HCT116 (cell line): Measurements from ENCODE around the gene KANK4. TPM values are rescaled to one million over a fixed set of nuclear protein-coding genes. Genes with fewer than 3 reads are reported as not detected.

ENCODE experiments used
- ATAC-seq: fragments of 200-7000 bp; cut with Tn5 transposase; 2 replicates; pipeline ENCODE4 v1.9.1; 2020; ENCODE audit warnings: mild to moderate bottlenecking, moderate library complexity
- BruUV-seq: library from RNA; stranded (reverse); fragments of 400-500 nt; replicated peaks from 2 replicates; lab custom pipeline; 2021; lab: Mats Ljungman, UMichigan
- CTCF ChIA-PET: fragments of 300-600 bp; sonication (Branson Sonifier 250); formaldehyde crosslinking; loops from one replicate; lab custom pipeline; 2021; ENCODE audit warnings: antibody characterized with exemption; lab: Charles Lee
- POLR2A ChIA-PET: fragments of 300-600, 350-600 bp; sonication (Branson Sonifier 250); formaldehyde crosslinking; loops from one replicate; lab custom pipeline; 2021; ENCODE audit warnings: antibody characterized with exemption; lab: Charles Lee
- RAD21 ChIA-PET, 2 experiments: fragments of 300-600 bp; sonication (Branson Sonifier 250); formaldehyde crosslinking; loops; one replicate each; lab custom pipeline; 2023; ENCODE audit warnings: low total read pairs in 2 of 2; ENCODE audit not compliant: uncharacterized antibody in 2 of 2, unreplicated experiment in 2 of 2, low non-redundant PET in 1 of 2; lab: Charles Lee
- DNase-seq: peaks from one replicate; pipeline ENCODE4 v3.0.0-alpha.2; 2010; ENCODE audit warnings: low read depth, low spot score
- H2AFZ ChIP-seq: fragments of 200-600 bp; shearing (Covaris generic), sonication (generic); 2 replicates; pipeline ENCODE4 v1.6.1; 2017; ENCODE audit warnings: low read depth, mixed run types, mixed read lengths, antibody characterized with exemption, low read length; ENCODE audit not compliant: poor library complexity, severe bottlenecking
- H3K27ac ChIP-seq: 2 replicates; pipeline ENCODE4 v1.5.1; 2012; ENCODE audit warnings: low read depth, low read length
- H3K27me3 ChIP-seq: fragments of 200-600 bp; sonication (generic); 2 replicates; pipeline ENCODE4 v1.6.1; 2016; ENCODE audit warnings: mixed run types, low read length, mixed read lengths; ENCODE audit not compliant: insufficient read depth
- H3K36me3 ChIP-seq, 2 experiments: fragments of 200-500 bp in 1 of 2; fragments of 200-600 bp in 1 of 2; sonication (Bioruptor generic) in 1 of 2; sonication (generic) in 1 of 2; 2 replicates each; pipeline versions ENCODE4 v1.5.1 to v1.6.1; 2014 to 2016; ENCODE audit warnings: low read length in 2 of 2, inconsistent platforms in 1 of 2, mixed read lengths in 1 of 2, mixed run types in 1 of 2; ENCODE audit not compliant: insufficient read depth in 2 of 2, control insufficient read depth in 1 of 2
- H3K4me1 ChIP-seq, 2 experiments: fragments of 200-600 bp in 1 of 2; sonication (generic) in 1 of 2; 2 replicates each; pipeline versions ENCODE4 v1.5.1 to v1.6.1; 2012 to 2017; ENCODE audit warnings: low read length in 2 of 2, inconsistent platforms in 1 of 2, mild to moderate bottlenecking in 1 of 2, mixed read lengths in 1 of 2, mixed run types in 1 of 2, moderate library complexity in 1 of 2; ENCODE audit not compliant: insufficient read depth in 2 of 2, control insufficient read depth in 1 of 2
- H3K4me2 ChIP-seq: fragments of 200-600 bp; sonication (generic); 2 replicates; pipeline ENCODE4 v1.6.1; 2017; ENCODE audit warnings: mixed run types, low read length, mixed read lengths
- H3K4me3 ChIP-seq, 2 experiments: fragments of 200-600 bp in 1 of 2; sonication (generic) in 1 of 2; replicated peaks in 1 of 2; 2 replicates each; pipeline ENCODE4 v1.5.1; 2011 to 2016; ENCODE audit warnings: low read length in 2 of 2, control low read depth in 1 of 2, low read depth in 1 of 2, mild to moderate bottlenecking in 1 of 2, mixed read lengths in 1 of 2, mixed run types in 1 of 2
- H3K79me2 ChIP-seq: fragments of 200-600 bp; sonication (generic); 2 replicates; pipeline ENCODE4 v1.6.1; 2017; ENCODE audit warnings: mild to moderate bottlenecking, mixed run types, low read length, moderate library complexity, mixed read lengths; ENCODE audit not compliant: insufficient read depth
- H3K9ac ChIP-seq: fragments of 200-600 bp; sonication (generic); 2 replicates; pipeline ENCODE4 v1.6.1; 2016; ENCODE audit warnings: low read length, mixed read lengths
- H3K9me2 ChIP-seq: fragments of 200-600 bp; sonication (generic), shearing (Covaris generic); 2 replicates; pipeline ENCODE4 v1.6.1; 2017; ENCODE audit warnings: mixed run types, mild to moderate bottlenecking, moderate library complexity; ENCODE audit not compliant: insufficient read depth
- H3K9me3 ChIP-seq, 2 experiments: fragments of 200-500 bp in 1 of 2; fragments of 200-600 bp in 1 of 2; sonication (Bioruptor generic) in 1 of 2; sonication (generic) in 1 of 2; 2 replicates each; pipeline ENCODE4 v1.6.1; 2014 to 2017; ENCODE audit warnings: low read length in 2 of 2, mixed read lengths in 2 of 2, inconsistent platforms in 1 of 2, low read depth in 1 of 2, mild to moderate bottlenecking in 1 of 2, mixed run types in 1 of 2, moderate library complexity in 1 of 2; ENCODE audit not compliant: control insufficient read depth in 1 of 2, insufficient read depth in 1 of 2
- H4K20me1 ChIP-seq: fragments of 200-600 bp; sonication (generic), shearing (Covaris generic); 2 replicates; pipeline ENCODE4 v1.6.1; 2017; ENCODE audit warnings: mixed run types, mild to moderate bottlenecking, moderate library complexity; ENCODE audit not compliant: insufficient read depth
- EGR1 ChIP-seq: IDR thresholded peaks from 2 replicates; pipeline ENCODE4 v1.6.1; 2012; ENCODE audit warnings: low read depth
- SRF ChIP-seq: IDR thresholded peaks from 2 replicates; pipeline ENCODE4 v1.6.1; 2012; ENCODE audit warnings: low read depth
- YY1 ChIP-seq: IDR thresholded peaks from 2 replicates; pipeline ENCODE4 v1.6.1; 2011; ENCODE audit warnings: low read length, low read depth, moderate library complexity, mild to moderate bottlenecking; ENCODE audit not compliant: insufficient replicate concordance; ENCODE audit errors: extremely low read depth
- intact Hi-C: fragments of 100-400 bp; cut with micrococcal nuclease; formaldehyde crosslinking; loops from 2 replicates; pipeline ENCODE4 v1.10.0; 2022
- total RNA-seq: library from RNA; stranded (reverse); gene quantifications from one replicate; pipeline ENCODE4 v1.2.1, GENCODE V29; 2021; ENCODE audit not compliant: unreplicated experiment
- TF ChIP-seq, protein P1 (sequence below): IDR thresholded peaks from 2 replicates; pipeline ENCODE4 v1.6.1; 2012
- TF ChIP-seq, protein P2 (sequence below): IDR thresholded peaks from 2 replicates; pipeline ENCODE4 v1.6.1; 2011; ENCODE audit warnings: mild to moderate bottlenecking, low read length, moderate library complexity; ENCODE audit not compliant: insufficient replicate concordance; ENCODE audit errors: extremely low read depth
- TF ChIP-seq, protein P3 (sequence below), 3 experiments: fragments of 200-600 bp in 1 of 3; sonication (generic) in 1 of 3; IDR thresholded peaks in 2 of 3; conservative IDR thresholded peaks in 1 of 3; 2 replicates each; pipeline ENCODE4 v1.5.1; 2012 to 2017; ENCODE audit warnings: low read depth in 2 of 3, low read length in 2 of 3, antibody characterized with exemption in 1 of 3, borderline replicate concordance in 1 of 3, control low read depth in 1 of 3, mild to moderate bottlenecking in 1 of 3, mixed read lengths in 1 of 3, mixed run types in 1 of 3, moderate library complexity in 1 of 3; ENCODE audit not compliant: insufficient read depth in 1 of 3

KANK4 gene
- total RNA-seq, 1 experiment from 2014 or later: not detected

DNA sequence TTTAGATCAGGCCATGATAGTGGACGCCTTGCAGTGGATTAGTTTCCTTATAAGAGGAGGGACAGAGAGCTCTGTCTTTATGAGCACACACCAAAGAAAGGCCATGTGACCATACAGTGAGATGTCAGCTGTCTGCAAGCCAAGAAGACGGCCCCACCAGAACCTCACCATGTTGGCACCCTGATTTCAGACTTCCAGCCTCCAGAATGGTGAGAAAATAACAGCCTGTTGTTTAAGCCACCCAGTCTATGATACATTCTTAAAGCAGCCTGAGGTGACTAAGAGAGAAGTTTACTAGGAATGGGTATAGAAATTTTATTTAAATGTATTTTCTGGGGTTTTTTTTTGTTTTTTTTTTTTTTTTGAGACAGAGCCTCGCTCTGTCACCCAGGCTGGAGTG, 95.1 kb downstream of the KANK4 start:
- peaks cover 0 to under 1% of the 10 kb centered on the region in 2 experiments; a peak in 1 of 4 replicates for H3K4me1 ChIP-seq
- H3K9me3 ChIP-seq: no peaks in the 10 kb centered on the region
- no peaks in the 10 kb centered on the region for H3K36me3 ChIP-seq
- no peaks in the 10 kb centered on the region for H3K27me3 ChIP-seq
- no peaks in the 10 kb centered on the region for H4K20me1 ChIP-seq
- no peak overlapping the region for H3K4me2 ChIP-seq
- H2AFZ ChIP-seq: no peak overlapping the region
- intact Hi-C loops: no loop called here
- no peak overlapping the region for H3K27ac ChIP-seq
- H3K79me2 ChIP-seq: no peaks in the 10 kb centered on the region
- no peak for DNase-seq
- H3K9me2 ChIP-seq: no peaks in the 10 kb centered on the region
- ChIA-PET CTCF (no interaction called here), RAD21 (no interaction called here), POLR2A (no interaction called here)
- TF ChIP-seq, protein P1, sequence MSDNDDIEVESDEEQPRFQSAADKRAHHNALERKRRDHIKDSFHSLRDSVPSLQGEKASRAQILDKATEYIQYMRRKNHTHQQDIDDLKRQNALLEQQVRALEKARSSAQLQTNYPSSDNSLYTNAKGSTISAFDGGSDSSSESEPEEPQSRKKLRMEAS: no peak
- TF ChIP-seq YY1 (no peak), SRF (no peak), EGR1 (no peak)
- TF ChIP-seq, protein P2, sequence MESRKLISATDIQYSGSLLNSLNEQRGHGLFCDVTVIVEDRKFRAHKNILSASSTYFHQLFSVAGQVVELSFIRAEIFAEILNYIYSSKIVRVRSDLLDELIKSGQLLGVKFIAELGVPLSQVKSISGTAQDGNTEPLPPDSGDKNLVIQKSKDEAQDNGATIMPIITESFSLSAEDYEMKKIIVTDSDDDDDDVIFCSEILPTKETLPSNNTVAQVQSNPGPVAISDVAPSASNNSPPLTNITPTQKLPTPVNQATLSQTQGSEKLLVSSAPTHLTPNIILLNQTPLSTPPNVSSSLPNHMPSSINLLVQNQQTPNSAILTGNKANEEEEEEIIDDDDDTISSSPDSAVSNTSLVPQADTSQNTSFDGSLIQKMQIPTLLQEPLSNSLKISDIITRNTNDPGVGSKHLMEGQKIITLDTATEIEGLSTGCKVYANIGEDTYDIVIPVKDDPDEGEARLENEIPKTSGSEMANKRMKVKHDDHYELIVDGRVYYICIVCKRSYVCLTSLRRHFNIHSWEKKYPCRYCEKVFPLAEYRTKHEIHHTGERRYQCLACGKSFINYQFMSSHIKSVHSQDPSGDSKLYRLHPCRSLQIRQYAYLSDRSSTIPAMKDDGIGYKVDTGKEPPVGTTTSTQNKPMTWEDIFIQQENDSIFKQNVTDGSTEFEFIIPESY: no peak
- TF ChIP-seq, protein P3, sequence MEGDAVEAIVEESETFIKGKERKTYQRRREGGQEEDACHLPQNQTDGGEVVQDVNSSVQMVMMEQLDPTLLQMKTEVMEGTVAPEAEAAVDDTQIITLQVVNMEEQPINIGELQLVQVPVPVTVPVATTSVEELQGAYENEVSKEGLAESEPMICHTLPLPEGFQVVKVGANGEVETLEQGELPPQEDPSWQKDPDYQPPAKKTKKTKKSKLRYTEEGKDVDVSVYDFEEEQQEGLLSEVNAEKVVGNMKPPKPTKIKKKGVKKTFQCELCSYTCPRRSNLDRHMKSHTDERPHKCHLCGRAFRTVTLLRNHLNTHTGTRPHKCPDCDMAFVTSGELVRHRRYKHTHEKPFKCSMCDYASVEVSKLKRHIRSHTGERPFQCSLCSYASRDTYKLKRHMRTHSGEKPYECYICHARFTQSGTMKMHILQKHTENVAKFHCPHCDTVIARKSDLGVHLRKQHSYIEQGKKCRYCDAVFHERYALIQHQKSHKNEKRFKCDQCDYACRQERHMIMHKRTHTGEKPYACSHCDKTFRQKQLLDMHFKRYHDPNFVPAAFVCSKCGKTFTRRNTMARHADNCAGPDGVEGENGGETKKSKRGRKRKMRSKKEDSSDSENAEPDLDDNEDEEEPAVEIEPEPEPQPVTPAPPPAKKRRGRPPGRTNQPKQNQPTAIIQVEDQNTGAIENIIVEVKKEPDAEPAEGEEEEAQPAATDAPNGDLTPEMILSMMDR (IDR thresholded peaks at IDR 0.05 in 2 of 3, conservative IDR thresholded peaks at IDR 0.05 in 1 of 3; ENCODE audit: borderline replicate concordance in 1 of 3, insufficient read depth in 1 of 3, low read depth in 2 of 3, low read length in 2 of 3): no peak
- TF ChIP-seq, all 23 proteins: peak for 0
- no peak overlapping the region for H3K4me3 ChIP-seq
- no peak for ATAC-seq
- no TSS peak for BruUV-seq
- H3K9ac ChIP-seq: no peak overlapping the region
